GM12872 (cell line): Measurements from ENCODE around the gene ANGPT4.

Source experiments
- CTCF ChIP-seq: IDR thresholded peaks from 3 replicates; pipeline ENCODE4 v1.5.1; 2011; ENCODE audit warnings: low read depth, mild to moderate bottlenecking, low read length, moderate library complexity; ENCODE audit not compliant: insufficient read depth

The ANGPT4 gene

GRCh38 chr20:841568-842546, 74.3 kb downstream of the ANGPT4 start:
- no peak for TF ChIP-seq CTCF

DNA sequence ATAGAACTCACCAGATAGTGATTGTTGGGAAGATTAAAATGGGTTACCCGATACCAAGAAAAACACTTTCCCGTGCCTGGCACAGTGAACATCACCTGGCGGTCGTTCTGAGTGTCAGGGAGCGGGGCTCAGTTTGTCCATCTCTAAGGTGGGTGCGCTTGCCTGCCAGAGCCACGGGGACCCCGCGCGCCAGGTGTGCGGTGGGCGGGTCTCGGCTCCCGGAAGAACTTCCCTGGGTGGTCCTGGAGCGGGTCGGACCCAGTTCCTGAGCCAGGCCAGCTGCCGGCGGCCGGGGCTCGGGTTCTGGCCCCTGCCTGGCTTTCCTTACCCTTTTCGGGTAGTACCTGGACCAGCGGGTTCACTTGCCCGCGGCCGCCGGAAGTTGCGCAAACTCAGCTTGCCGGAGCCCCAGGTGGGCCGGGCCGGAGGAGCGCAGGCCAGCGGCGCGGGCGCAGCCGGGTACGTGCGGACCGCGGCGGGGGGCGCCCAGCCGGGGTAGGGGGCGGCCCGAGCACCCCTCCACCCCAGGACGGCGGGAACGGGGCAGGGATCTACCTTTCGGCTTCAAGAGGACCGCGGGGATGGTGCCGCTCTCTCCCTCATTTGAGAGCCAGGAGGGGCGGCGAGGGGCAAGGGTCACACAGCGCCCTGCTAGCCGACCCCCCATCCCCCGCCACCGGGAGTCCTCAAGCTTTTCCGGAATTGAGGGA, 75.1 kb downstream of the ANGPT4 start:
- no peak for TF ChIP-seq CTCF

DNA sequence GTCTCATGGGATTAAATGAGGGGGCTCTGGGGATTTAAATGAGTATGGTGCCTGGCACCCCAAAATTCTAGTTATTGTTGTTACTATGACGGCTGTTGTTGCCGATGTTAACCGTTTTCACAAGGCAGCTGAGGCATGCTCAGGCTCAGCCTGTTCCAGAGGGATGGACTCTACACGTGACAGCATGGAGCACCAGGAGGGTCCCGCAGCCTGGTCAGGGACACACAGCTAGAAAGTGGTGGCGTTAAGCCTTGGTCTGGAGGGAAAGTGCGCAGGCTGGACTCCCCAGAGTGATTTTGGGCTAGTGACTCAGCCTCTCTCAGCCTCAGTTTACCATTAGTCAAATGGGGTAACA, 75.7 kb downstream of the ANGPT4 start:
- no peak for TF ChIP-seq CTCF

- no peak for TF ChIP-seq CTCF
These were observed 76.5 kb downstream of the ANGPT4 start for GRCh38 chr20:839626-840025.

- TF ChIP-seq CTCF, result no peak
These were observed 77.1 kb downstream of the ANGPT4 start for GRCh38 chr20:839015-839414.

GRCh38 chr20:836190-836589, 79.9 kb downstream of the ANGPT4 start:
- no peak for TF ChIP-seq CTCF

DNA sequence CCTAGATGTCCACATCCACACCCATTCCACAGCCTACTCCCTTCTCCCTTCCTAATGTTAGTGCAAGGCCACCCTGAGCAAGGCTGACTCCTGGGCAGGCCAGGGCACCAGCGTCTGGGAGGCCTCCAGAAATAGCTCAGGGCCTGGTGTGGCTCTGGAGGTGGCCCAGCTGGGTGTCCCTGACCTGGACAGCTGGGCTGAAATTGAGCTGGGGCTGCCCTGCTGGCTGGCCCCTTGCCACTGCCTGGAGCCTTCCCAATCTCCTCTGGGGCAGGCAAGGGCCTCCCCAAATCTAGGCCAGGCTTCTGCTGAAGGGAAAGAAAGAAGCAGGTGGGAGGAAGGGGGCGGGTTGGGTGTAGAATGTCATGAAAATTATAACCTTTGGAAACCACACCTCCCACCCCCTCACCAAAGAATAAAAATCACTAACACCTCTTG, 80.5 kb downstream of the ANGPT4 start:
- TF ChIP-seq CTCF, result no peak
